K562 (cell line): Measurements from ENCODE around the gene GATC. TPM values are rescaled to one million over a fixed set of nuclear protein-coding genes. Genes with fewer than 3 reads are reported as not detected.
A peak's percentile ranks its signal among the peaks of the same experiment; 100 is the strongest.

Experiments
- ATAC-seq: fragments of 200-7000 bp; cut with Tn5 transposase; 3 replicates; pipeline ENCODE4 v1.9.1; 2020; ENCODE audit warnings: moderate library complexity
- BruUV-seq: library from RNA; stranded (reverse); fragments of 400-500 nt; replicated peaks from 2 replicates; lab custom pipeline; 2021; lab: Mats Ljungman, UMichigan
- CTCF ChIA-PET: fragments of 300-600 bp; formaldehyde crosslinking; extraction: SDS; loops from one replicate; lab custom pipeline; 2021; ENCODE audit warnings: low intra/inter-chr PET ratio; lab: Yijun Ruan, JAX
- POLR2A ChIA-PET: fragments of 300-600, 350-650 bp; sonication (Branson Sonifier 250); formaldehyde crosslinking; extraction: SDS; loops from one replicate; lab custom pipeline; 2021; ENCODE audit warnings: antibody characterized with exemption, inconsistent platforms; lab: Yijun Ruan, JAX
- DNase-seq, 4 experiments: peaks; one replicate each; pipeline versions ENCODE4 v3.0.0 to v3.0.0-alpha.2; 2011 to 2018; ENCODE audit warnings: low spot score in 3 of 4, mixed read lengths in 3 of 4; ENCODE audit errors: extremely low read depth in 1 of 4
- FAIRE-seq: peaks from 2 replicates; lab custom pipeline; 2011; peaks lifted over from hg19 to GRCh38; lab: Jason Lieb, UNC
- H2AFZ ChIP-seq: 2 replicates; pipeline ENCODE4 v1.6.0; 2011; ENCODE audit warnings: low read depth, low read length, control low read depth, inconsistent platforms
- H3K27ac ChIP-seq: fragments of 200-600 bp; 3 replicates; pipeline ENCODE4 v1.8.0; 2011; ENCODE audit warnings: low read depth, mild to moderate bottlenecking, control low read depth, inconsistent platforms, low read length, moderate library complexity, mixed read lengths; ENCODE audit errors: extremely low read depth
- H3K27me3 ChIP-seq, 2 experiments: fragments of 300-600 bp in 1 of 2; 2 replicates in 1 of 2; 3 replicates in 1 of 2; pipeline versions ENCODE4 v1.6.0 to v1.8.0; 2011; ENCODE audit warnings: inconsistent platforms in 2 of 2, low read length in 2 of 2, mild to moderate bottlenecking in 1 of 2, mixed read lengths in 1 of 2, moderate library complexity in 1 of 2; ENCODE audit not compliant: control insufficient read depth in 2 of 2, insufficient read depth in 2 of 2
- H3K36me3 ChIP-seq: fragments of 300-600 bp; 3 replicates; pipeline ENCODE4 v1.8.0; 2011; ENCODE audit warnings: mild to moderate bottlenecking, low read length, inconsistent platforms; ENCODE audit not compliant: control insufficient read depth, insufficient read depth
- H3K4me1 ChIP-seq, 2 experiments: fragments of 200-600 bp in 1 of 2; replicated peaks in 1 of 2; 2 replicates in 1 of 2; 3 replicates in 1 of 2; pipeline versions ENCODE4 v1.5.1 to v1.8.0; 2011; ENCODE audit warnings: inconsistent platforms in 2 of 2, low read length in 2 of 2, mild to moderate bottlenecking in 1 of 2, mixed read lengths in 1 of 2, moderate library complexity in 1 of 2; ENCODE audit not compliant: control insufficient read depth in 2 of 2, insufficient read depth in 2 of 2
- H3K4me2 ChIP-seq: 2 replicates; pipeline ENCODE4 v1.6.1; 2011; ENCODE audit warnings: low read length, control low read depth, inconsistent platforms, mixed read lengths; ENCODE audit not compliant: insufficient read depth
- H3K4me3 ChIP-seq: fragments of 200-600 bp; sonication (generic), shearing (Covaris generic); 2 replicates; pipeline ENCODE4 v1.5.1; 2016; ENCODE audit warnings: control low read depth, inconsistent platforms
- H3K79me2 ChIP-seq: fragments of 200-600 bp; 3 replicates; pipeline ENCODE4 v1.8.0; 2011; ENCODE audit warnings: low read length, inconsistent platforms; ENCODE audit not compliant: control insufficient read depth, insufficient read depth
- H3K9ac ChIP-seq, 2 experiments: 2 replicates each; pipeline versions ENCODE4 v1.6.0 to v1.6.1; 2011; ENCODE audit warnings: low read depth in 2 of 2, low read length in 2 of 2, control low read depth in 1 of 2, inconsistent platforms in 1 of 2, mild to moderate bottlenecking in 1 of 2, mixed read lengths in 1 of 2; ENCODE audit not compliant: insufficient read depth in 1 of 2
- H3K9me1 ChIP-seq: one replicate; pipeline ENCODE4 v1.6.0; 2011; ENCODE audit warnings: inconsistent platforms, mild to moderate bottlenecking, low read length, moderate library complexity; ENCODE audit not compliant: control insufficient read depth, insufficient read depth
- H3K9me3 ChIP-seq: replicated peaks from 2 replicates; pipeline ENCODE4 v1.5.1; 2011; ENCODE audit warnings: low read depth, low read length, inconsistent platforms; ENCODE audit not compliant: control insufficient read depth, insufficient read depth
- H4K20me1 ChIP-seq: replicated peaks from 2 replicates; pipeline ENCODE4 v1.6.1; 2011; ENCODE audit warnings: low read length, inconsistent platforms, mixed read lengths; ENCODE audit not compliant: control insufficient read depth, insufficient read depth
- FUS ChIP-seq: fragments of 200-400 bp; formaldehyde crosslinking; optimal IDR thresholded peaks from 2 replicates; pipeline ENCODE3; 2017; ENCODE audit warnings: low read depth, low read length
- NEUROD1 ChIP-seq: fragments of 150-350 bp; IDR thresholded peaks from 2 replicates; pipeline ENCODE4 v1.6.1; 2014; ENCODE audit warnings: borderline replicate concordance, low read length, low read depth; ENCODE audit not compliant: partially characterized antibody
- NFIX ChIP-seq: fragments of 250-450 bp; sonication (Bioruptor Pico); IDR thresholded peaks from 2 replicates; pipeline ENCODE4 v1.4.0; 2020; ENCODE audit warnings: low read depth, mild to moderate bottlenecking, moderate library complexity
- POLR2A ChIP-seq: fragments of 450-650 bp; conservative IDR thresholded peaks from 2 replicates; pipeline ENCODE4 v1.6.1; 2016
- POLR2AphosphoS5 ChIP-seq: IDR thresholded peaks from 2 replicates; pipeline ENCODE4 v1.6.1; 2011; ENCODE audit warnings: mild to moderate bottlenecking, low read depth, low read length, moderate library complexity; ENCODE audit not compliant: control insufficient read depth, insufficient read depth
- RBFOX2 ChIP-seq: fragments of 200-400 bp; formaldehyde crosslinking; IDR thresholded peaks from 2 replicates; pipeline ENCODE4 v1.6.1; 2017; ENCODE audit warnings: low read depth, mild to moderate bottlenecking, low read length, moderate library complexity
- WGBS: fragments of 100-300 bp; shearing (Covaris generic); methylation state at CpG from one replicate; pipeline ENCODE4 v1.1.6; 2016; ENCODE audit warnings: low coverage, mixed read lengths; ENCODE audit not compliant: insufficient coverage; ENCODE audit errors: missing lambda C conversion rate; 5-methylcytosine and 5-hydroxymethylcytosine counted together
- in situ Hi-C: fragments of 300-500 bp; cut with MboI; formaldehyde crosslinking; loops from 4 replicates; pipeline ENCODE4 v1.15.0; 2018; ENCODE audit warnings: inconsistent platforms, mixed read lengths
- intact Hi-C: fragments of 100-400 bp; cut with micrococcal nuclease; formaldehyde crosslinking; loops from 2 replicates; pipeline ENCODE4 v1.14.2; 2022
- polyA plus RNA-seq, 8 experiments: library from polyadenylated mRNA; depleted of rRNA in 4 of 8; stranded (reverse) in 5 of 8; unstranded in 3 of 8; fragments of >200 nt; fragmentation: Nextera tagmentation in 2 of 8; fragmentation: Illumina TruSeq in 1 of 8; extraction: Ambion mirVana in 2 of 8; extraction: Trizol in 1 of 8; gene quantifications; 2 replicates each; pipeline versions ENCODE4 v1.2.1 to v1.2.3, GENCODE V29; 2011 to 2014; ENCODE audit warnings: inconsistent platforms in 1 of 8, missing spikeins in 1 of 8
- total RNA-seq, 7 experiments: library from RNA; depleted of rRNA in 6 of 7; stranded (reverse); fragments of >200 nt in 6 of 7; fragmentation: Illumina TruSeq in 2 of 7; extraction: Trizol in 2 of 7; gene quantifications; 2 replicates each; pipeline versions ENCODE4 v1.2.1 to v1.2.3, GENCODE V29; 2011 to 2021; ENCODE audit warnings: low replicate concordance in 1 of 7
- TF ChIP-seq, protein P1 (sequence below): sonication (generic); formaldehyde crosslinking; IDR thresholded peaks from 2 replicates; pipeline ENCODE4 v1.9.0; 2022; ENCODE audit warnings: mild to moderate bottlenecking, missing genetic modification reagents

Gene GATC
- total and polyA plus RNA-seq, 9 of the 15 experiments (the other 6 are each of a cell fraction or from before 2014, with no cell fraction given), result 5.8 to 52.6 (median 28.2) TPM

- peaks cover 5 to 6% of the 10 kb centered on the region in 2 experiments; a peak in 4 of 5 replicates for H3K4me1 ChIP-seq
- FAIRE-seq (peak; percentile 11), ATAC-seq (no peak), DNase-seq (no peak)
- no peaks in the 10 kb centered on the region for H3K27me3 ChIP-seq
- H3K36me3 ChIP-seq, result peaks cover 92% of the 10 kb centered on the region
- no peak overlapping the region for H3K4me3 ChIP-seq
- H3K79me2 ChIP-seq, result peaks cover 52% of the 10 kb centered on the region
- no peaks in the 10 kb centered on the region for H3K9me3 ChIP-seq
- H3K27ac ChIP-seq, result no peak overlapping the region
- H3K9ac ChIP-seq, result no peak overlapping the region
- no peak for TF ChIP-seq NFIX (CRISPR knock-in tag)
- peak; percentile 20; the same call in 1 of the 2 replicates for TF ChIP-seq POLR2AphosphoS5
- TF ChIP-seq, protein P1, sequence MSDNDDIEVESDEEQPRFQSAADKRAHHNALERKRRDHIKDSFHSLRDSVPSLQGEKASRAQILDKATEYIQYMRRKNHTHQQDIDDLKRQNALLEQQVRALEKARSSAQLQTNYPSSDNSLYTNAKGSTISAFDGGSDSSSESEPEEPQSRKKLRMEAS, result no peak
- TF ChIP-seq RBFOX2, result 0 out of 2 replicates have a peak, but pooled peaks have one; percentile 37
- peak; percentile 19 for TF ChIP-seq POLR2A
- ChIA-PET POLR2A (interaction anchor here (0.6 to 3.5 kb wide), 16 partner anchors 7 to 172 kb away, joined by 3 to 18 read pairs (median 3); partner anchors contain the start of genes GATC, RNU4-2 and TRIAP1), CTCF (no interaction called here)
- H3K9me1 ChIP-seq, result no peaks in the 10 kb centered on the region
- in situ Hi-C loops, result no loop called here
- no TSS peak for BruUV-seq
- H2AFZ ChIP-seq, result no peak overlapping the region
- H3K4me2 ChIP-seq, result no peak overlapping the region
- H4K20me1 ChIP-seq, result peaks cover 33% of the 10 kb centered on the region
- 84% methylated on average over 5 of the region's 5 CpGs for WGBS
- intact Hi-C loops, result no loop called here
These were observed 17.5 kb downstream of the GATC start for GRCh38 chr12:120463712-120464111.

DNA sequence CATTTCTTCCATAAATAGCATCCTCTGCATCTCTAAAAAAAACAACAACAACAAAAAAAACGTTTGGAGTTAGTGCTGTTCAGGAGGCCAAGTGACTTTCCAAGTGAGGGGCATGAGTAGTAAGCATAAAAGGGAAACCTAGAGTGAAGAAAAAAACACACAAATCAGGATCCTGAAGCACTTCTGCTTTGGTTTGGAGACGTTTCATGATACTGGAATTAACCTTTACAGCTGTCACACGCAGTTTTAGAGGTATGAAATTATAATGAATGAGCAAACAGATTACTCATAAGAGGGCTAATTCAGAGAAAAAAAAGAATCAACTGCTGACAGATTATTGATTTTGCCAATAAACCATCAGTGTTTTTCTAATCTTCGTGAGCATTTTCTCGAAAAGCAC lies 19.5 kb downstream of the GATC start:
- no peak for FAIRE-seq
- peaks cover 73% of the 10 kb centered on the region for H3K36me3 ChIP-seq
- peaks cover 71% of the 10 kb centered on the region for H3K79me2 ChIP-seq
- in situ Hi-C loops, result no loop called here
- no peak for ATAC-seq
- H3K27me3 ChIP-seq, result no peaks in the 10 kb centered on the region
- H3K4me3 ChIP-seq, result no peak overlapping the region
- H3K9me3 ChIP-seq, result no peaks in the 10 kb centered on the region
- 60% methylated on average over 5 of the region's 5 CpGs for WGBS
- H4K20me1 ChIP-seq, result peaks cover 34% of the 10 kb centered on the region
- no peak overlapping the region for H3K4me2 ChIP-seq
- H2AFZ ChIP-seq, result no peak overlapping the region
- H3K4me1 ChIP-seq, result peaks cover 5 to 19% of the 10 kb centered on the region in 2 experiments; a peak in 4 of 5 replicates
- no peak for DNase-seq
- BruUV-seq, result no TSS peak
- POLR2A ChIA-PET, result interaction anchor here (0.7 to 3.5 kb wide), 6 partner anchors 9 to 831 kb away, joined by 3 to 14 read pairs (median 4); no protein-coding TSS in a partner anchor
- TF ChIP-seq NEUROD1 (no peak), FUS (no peak)
- TF ChIP-seq, all 486 proteins: peak for 0
- Histone ChIP-seq H3K27ac (no peak overlapping the region), H3K9me1 (no peaks in the 10 kb centered on the region), H3K9ac (no peak overlapping the region)
- intact Hi-C loops, result loop anchor here (5.0 kb wide), 1 partner anchor 117 kb away; the partner anchor contains the start of gene POP5
- CTCF ChIA-PET, result interaction anchor here (2.2 kb wide), 1 partner anchor 109 kb away, joined by 11 read pairs; no protein-coding TSS in a partner anchor
